Uterus (tissue), 4 donors: ENCODE data around the gene GJC2. TPM values are rescaled to one million over a fixed set of nuclear protein-coding genes. Genes with fewer than 3 reads are reported as not detected.

Source experiments
- DNase-seq, 2 donors: peaks; one replicate each; pipeline ENCODE4 v3.0.0-alpha.2; 2019 to 2020
- H3K27ac ChIP-seq, 2 donors: fragments of 200-600 bp; sonication (generic); 1 replicate in 1 of 2; 2 replicates in 1 of 2; pipeline ENCODE4 v1.5.1; 2016 to 2018
- H3K27me3 ChIP-seq, 2 donors: fragments of 200-600 bp; sonication (generic); one replicate each; pipeline ENCODE4 v1.5.1; 2018 to 2019; ENCODE audit warnings: control low read depth in 1 of 2
- H3K36me3 ChIP-seq, 2 donors: fragments of 200-600 bp; sonication (generic); one replicate each; pipeline ENCODE4 v1.5.1; 2019; ENCODE audit warnings: control low read depth in 1 of 2
- H3K4me1 ChIP-seq, 2 donors: fragments of 200-600 bp; sonication (generic); one replicate each; pipeline ENCODE4 v1.5.1; 2018 to 2019; ENCODE audit warnings: control low read depth in 1 of 2
- H3K4me3 ChIP-seq, 2 donors: fragments of 200-600 bp; sonication (generic); 1 replicate in 1 of 2; 2 replicates in 1 of 2; pipeline ENCODE4 v1.5.1; 2018 to 2019; ENCODE audit warnings: mild to moderate bottlenecking in 1 of 2
- H3K9me3 ChIP-seq, 2 donors: fragments of 200-600 bp; sonication (generic); one replicate each; pipeline ENCODE4 v1.5.1; 2019; ENCODE audit warnings: control low read depth in 1 of 2
- POLR2A ChIP-seq, 2 donors: fragments of 450-650 bp; IDR thresholded peaks; one replicate each; pipeline ENCODE4 v1.6.1; 2016; ENCODE audit warnings: antibody characterized with exemption in 2 of 2, mild to moderate bottlenecking in 1 of 2, moderate library complexity in 1 of 2
- intact Hi-C: fragments of 100-400 bp; cut with DNase I; formaldehyde crosslinking; loops from one replicate; pipeline ENCODE4 v1.15.1; 2023; ENCODE audit warnings: low total_unique reads
- total RNA-seq, 4 donors: library from RNA; depleted of rRNA in 3 of 4; stranded (reverse); fragments of >200 nt in 3 of 4; gene quantifications; one replicate each; pipeline versions ENCODE4 v1.1.0 to v1.2.4, GENCODE V29; 2014 to 2023
- TF ChIP-seq, protein P1 (sequence below), 4 experiments: fragments of 200-600 bp in 2 of 4; fragments of 450-650 bp in 2 of 4; sonication (generic) in 2 of 4; IDR thresholded peaks; one replicate each; pipeline ENCODE4 v1.5.1; 2016 to 2019; ENCODE audit warnings: antibody characterized with exemption in 4 of 4, mild to moderate bottlenecking in 2 of 4, moderate library complexity in 1 of 4
- donor health status: DM: yes; HTN: yes; CAD: no.

Gene GJC2
- total RNA-seq, 4 donors from 2014 or later: 2.6 to 25.8 (median 10.7) TPM

DNA sequence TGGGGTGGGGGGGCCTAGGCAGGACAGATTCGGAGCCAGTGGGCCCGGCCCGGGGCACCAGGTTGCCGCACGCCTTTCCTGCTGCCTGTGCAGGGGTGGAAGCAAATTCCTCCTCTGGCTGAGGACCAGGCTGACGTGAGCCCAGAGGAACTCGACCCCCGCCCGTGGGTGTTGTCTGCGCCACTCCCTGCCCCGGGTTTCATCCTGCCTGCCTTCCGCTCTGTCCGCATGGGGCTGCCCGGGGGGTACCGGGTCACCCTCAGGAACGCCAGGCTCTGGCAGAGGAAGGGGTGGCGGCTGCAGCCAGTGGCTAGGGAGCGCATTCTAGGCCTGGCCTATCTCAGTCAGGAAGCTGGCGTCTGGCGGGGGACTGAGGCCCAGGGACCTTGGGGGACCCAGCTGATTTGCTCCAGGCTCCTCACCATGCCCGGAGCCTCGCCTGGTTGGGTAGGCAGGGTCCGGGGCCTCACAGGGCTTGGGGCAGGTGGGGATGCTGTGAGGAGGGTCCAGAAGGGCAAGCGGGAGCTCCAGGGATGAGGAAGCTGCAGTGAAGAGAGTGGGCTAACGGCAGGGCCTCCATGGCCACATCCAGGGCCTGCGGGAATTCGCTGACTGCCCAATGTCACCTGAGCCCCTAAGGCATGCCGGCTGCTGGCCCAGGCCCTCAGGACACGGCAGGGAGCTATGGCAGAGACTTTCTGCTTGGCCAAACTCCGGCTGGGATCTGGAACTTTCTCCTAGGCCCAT is 13.4 kb downstream of the GJC2 start:
- DNase-seq: peak; percentile 82 to 88
- intact Hi-C loops: no loop called here
- peak overlapping the region; percentile 17 to 19 for H3K4me3 ChIP-seq

DNA sequence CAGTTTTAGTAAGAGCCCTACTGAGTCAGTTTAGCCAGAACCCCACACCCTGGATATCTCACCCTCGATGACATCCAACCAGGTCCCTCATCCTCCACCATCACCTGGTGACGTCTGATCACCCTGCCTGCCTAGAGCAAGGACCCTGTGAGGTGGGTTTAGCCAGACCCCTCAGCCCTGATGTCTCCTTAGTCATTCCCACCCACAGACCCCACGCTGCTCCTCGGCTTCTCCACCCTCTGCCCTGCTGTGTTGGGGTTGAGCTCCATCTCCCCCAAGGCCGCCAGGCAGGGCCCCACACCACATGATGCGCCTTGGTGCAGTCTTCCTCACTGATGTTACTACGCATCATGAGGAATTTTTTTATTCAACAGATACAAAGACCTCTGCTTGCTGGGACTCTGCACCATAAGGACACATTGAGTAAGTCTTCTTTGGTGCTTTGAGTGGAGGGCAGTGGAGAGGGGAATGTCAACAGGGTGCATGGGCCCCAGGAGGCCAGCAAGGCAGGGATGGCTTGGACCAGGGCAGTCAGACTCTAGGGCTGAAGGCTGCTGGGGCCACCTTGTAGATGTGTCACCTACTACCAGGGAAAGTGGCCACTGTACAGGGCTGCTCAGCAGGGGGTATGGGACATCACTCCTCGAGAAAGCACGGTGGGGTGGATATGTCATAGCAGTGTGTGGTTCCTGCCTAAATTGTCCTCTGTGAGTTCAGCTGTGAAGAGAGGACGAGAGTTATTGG is 14.2 kb downstream of the GJC2 start:
- Histone ChIP-seq H3K27ac (peak overlapping the region; percentile 81 to 99), H3K4me3 (no peak overlapping the region), H3K4me1 (peaks cover 0 to 8% of the 10 kb centered on the region in 2 donors), H3K36me3 (no peaks in the 10 kb centered on the region), H3K9me3 (no peaks in the 10 kb centered on the region), H3K27me3 (no peaks in the 10 kb centered on the region)
- DNase-seq: peak in 1 of 2 donors; percentile 20
- no peak for TF ChIP-seq POLR2A (IDR thresholded peaks at IDR 0.05)
- TF ChIP-seq, protein P1, sequence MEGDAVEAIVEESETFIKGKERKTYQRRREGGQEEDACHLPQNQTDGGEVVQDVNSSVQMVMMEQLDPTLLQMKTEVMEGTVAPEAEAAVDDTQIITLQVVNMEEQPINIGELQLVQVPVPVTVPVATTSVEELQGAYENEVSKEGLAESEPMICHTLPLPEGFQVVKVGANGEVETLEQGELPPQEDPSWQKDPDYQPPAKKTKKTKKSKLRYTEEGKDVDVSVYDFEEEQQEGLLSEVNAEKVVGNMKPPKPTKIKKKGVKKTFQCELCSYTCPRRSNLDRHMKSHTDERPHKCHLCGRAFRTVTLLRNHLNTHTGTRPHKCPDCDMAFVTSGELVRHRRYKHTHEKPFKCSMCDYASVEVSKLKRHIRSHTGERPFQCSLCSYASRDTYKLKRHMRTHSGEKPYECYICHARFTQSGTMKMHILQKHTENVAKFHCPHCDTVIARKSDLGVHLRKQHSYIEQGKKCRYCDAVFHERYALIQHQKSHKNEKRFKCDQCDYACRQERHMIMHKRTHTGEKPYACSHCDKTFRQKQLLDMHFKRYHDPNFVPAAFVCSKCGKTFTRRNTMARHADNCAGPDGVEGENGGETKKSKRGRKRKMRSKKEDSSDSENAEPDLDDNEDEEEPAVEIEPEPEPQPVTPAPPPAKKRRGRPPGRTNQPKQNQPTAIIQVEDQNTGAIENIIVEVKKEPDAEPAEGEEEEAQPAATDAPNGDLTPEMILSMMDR (IDR thresholded peaks at IDR 0.05): no peak
- intact Hi-C loops: no loop called here

More for the DNA sequence above, 13.4 kb downstream of the GJC2 start:
- Histone ChIP-seq H3K36me3 (no peaks in the 10 kb centered on the region), H3K9me3 (no peaks in the 10 kb centered on the region), H3K27ac (peak overlapping the region; percentile 81 to 99), H3K27me3 (no peaks in the 10 kb centered on the region), H3K4me1 (peaks cover 0 to 8% of the 10 kb centered on the region in 2 donors)
- TF ChIP-seq POLR2A (IDR thresholded peaks at IDR 0.05): peak in 1 of 2 donors; percentile 24
- TF ChIP-seq, protein P1 (IDR thresholded peaks at IDR 0.05): no peak

DNA sequence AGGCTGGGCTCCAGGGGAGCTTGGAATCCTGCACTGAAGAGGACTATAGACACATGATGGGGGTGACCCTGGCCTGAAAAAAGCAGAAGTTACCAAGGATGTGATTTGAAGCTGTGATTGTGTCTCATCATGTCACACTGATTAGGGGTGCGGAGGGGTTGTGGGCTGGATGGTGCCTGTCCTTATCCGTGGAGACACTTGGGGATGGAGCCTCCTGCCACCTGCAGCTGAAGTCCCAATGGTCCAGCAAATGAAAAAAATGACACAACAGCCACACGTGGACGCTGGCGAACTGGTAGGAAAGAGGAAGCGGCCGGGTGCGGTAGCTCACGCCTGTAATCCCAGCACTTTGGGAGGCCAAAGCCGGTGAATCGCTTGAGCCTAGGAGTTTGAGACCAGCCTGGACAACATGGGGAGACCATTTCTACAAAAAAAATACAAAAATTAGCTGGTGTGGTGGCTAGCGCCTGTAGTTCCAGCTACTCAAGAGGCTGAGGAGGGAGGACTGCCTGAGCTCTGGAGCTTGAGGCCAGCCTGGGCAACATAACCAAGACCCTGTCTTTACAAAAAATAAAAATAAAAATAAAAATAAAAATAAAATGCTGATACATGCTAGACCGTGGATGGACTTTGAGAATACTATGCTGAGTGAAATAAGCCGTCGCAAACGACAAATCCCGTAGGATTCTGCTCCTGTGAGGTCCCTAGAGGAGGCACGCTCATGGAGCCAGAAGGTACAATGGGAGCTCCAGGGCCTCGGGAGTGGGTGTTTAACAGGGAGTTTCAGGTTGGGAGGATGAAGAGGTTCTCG is 15.0 kb downstream of the GJC2 start:
- peaks cover 0 to 8% of the 10 kb centered on the region in 2 donors for H3K4me1 ChIP-seq
- peak in 1 of 2 donors; percentile 32 for DNase-seq
- peak overlapping the region; percentile 81 to 99 for H3K27ac ChIP-seq
- H3K27me3 ChIP-seq: no peaks in the 10 kb centered on the region
- intact Hi-C loops: no loop called here
- no peaks in the 10 kb centered on the region for H3K36me3 ChIP-seq
- H3K4me3 ChIP-seq: peak overlapping the region; percentile 21 to 37
- TF ChIP-seq POLR2A (IDR thresholded peaks at IDR 0.05): no peak
- TF ChIP-seq, protein P1 (IDR thresholded peaks at IDR 0.05): no peak
- no peaks in the 10 kb centered on the region for H3K9me3 ChIP-seq

DNA sequence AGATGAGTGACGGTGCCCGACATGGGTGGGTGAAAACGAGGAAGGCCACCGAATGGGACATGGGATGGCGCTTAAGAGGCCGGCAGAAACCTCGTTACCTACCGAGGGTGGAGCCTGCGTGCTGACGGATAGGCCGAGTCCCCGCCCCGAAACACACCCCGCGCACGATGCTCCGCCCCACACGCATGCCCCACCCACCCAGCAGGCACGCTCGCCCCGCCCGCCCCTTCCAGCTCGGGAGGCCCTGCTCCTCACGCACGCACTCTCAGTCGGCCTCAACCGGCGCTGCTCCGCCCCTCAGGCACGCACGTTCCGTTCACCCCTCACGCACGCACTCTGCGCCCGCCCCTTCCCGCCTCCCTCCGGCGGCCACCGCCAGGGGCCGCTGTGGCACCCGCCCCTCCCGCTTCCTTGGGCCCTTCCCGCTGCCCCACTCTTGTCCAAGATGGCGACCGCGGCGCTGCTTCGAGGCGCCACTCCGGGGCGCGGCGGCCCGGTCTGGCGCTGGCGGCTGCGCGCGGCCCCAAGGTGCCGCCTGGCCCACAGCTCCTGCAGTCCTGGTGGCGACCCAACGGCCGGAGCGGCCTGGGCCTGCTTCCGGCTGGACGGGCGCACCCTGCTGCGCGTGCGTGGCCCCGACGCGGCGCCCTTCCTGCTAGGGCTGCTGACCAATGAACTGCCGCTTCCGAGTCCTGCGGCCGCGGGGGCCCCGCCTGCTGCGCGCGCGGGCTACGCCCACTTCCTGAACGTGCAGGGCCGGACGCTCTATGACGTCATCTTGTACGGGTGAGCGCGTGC is 15.8 kb downstream of the GJC2 start, which contains the start of gene IBA57:
IBA57 (plus strand) TSS at position 433 of the 798 bp plus-strand sequence; CDS start at position 446, 13 bp downstream.
- DNase-seq: peak; percentile 99 to 100
- intact Hi-C loops: no loop called here
- peak within 1 kb of the TSS; percentile 89 to 99 for H3K27ac ChIP-seq
- no peaks in the 10 kb centered on the region for H3K27me3 ChIP-seq
- H3K4me1 ChIP-seq: peaks cover 0 to 8% of the 10 kb centered on the region in 2 donors
- no peaks in the 10 kb centered on the region for H3K36me3 ChIP-seq
- peak; percentile 76 to 98 for TF ChIP-seq POLR2A (IDR thresholded peaks at IDR 0.05)
- TF ChIP-seq, protein P1 (IDR thresholded peaks at IDR 0.05): peak; percentile 88 to 99 (median 94)
- no peaks in the 10 kb centered on the region for H3K9me3 ChIP-seq
- peak within 1 kb of the TSS; percentile 62 to 77 for H3K4me3 ChIP-seq
